HCT116 (cell line): ENCODE data around the gene PAPOLG.

Source experiments
- YY1 ChIP-seq: IDR thresholded peaks from 2 replicates; pipeline ENCODE4 v1.6.1; 2011; ENCODE audit warnings: low read length, low read depth, moderate library complexity, mild to moderate bottlenecking; ENCODE audit not compliant: insufficient replicate concordance; ENCODE audit errors: extremely low read depth
- ZNF274 ChIP-seq: fragments of 200-500 bp; sonication (Bioruptor generic); IDR thresholded peaks from 2 replicates; pipeline ENCODE4 v1.6.1; 2014; ENCODE audit warnings: mild to moderate bottlenecking, low read depth, low read length, inconsistent platforms
- TF ChIP-seq, protein P1 (sequence below), 3 experiments: fragments of 200-600 bp in 1 of 3; sonication (generic) in 1 of 3; IDR thresholded peaks in 2 of 3; conservative IDR thresholded peaks in 1 of 3; 2 replicates each; pipeline ENCODE4 v1.5.1; 2012 to 2017; ENCODE audit warnings: low read depth in 2 of 3, low read length in 2 of 3, antibody characterized with exemption in 1 of 3, borderline replicate concordance in 1 of 3, control low read depth in 1 of 3, mild to moderate bottlenecking in 1 of 3, mixed read lengths in 1 of 3, mixed run types in 1 of 3, moderate library complexity in 1 of 3; ENCODE audit not compliant: insufficient read depth in 1 of 3

- TF ChIP-seq, protein P1, sequence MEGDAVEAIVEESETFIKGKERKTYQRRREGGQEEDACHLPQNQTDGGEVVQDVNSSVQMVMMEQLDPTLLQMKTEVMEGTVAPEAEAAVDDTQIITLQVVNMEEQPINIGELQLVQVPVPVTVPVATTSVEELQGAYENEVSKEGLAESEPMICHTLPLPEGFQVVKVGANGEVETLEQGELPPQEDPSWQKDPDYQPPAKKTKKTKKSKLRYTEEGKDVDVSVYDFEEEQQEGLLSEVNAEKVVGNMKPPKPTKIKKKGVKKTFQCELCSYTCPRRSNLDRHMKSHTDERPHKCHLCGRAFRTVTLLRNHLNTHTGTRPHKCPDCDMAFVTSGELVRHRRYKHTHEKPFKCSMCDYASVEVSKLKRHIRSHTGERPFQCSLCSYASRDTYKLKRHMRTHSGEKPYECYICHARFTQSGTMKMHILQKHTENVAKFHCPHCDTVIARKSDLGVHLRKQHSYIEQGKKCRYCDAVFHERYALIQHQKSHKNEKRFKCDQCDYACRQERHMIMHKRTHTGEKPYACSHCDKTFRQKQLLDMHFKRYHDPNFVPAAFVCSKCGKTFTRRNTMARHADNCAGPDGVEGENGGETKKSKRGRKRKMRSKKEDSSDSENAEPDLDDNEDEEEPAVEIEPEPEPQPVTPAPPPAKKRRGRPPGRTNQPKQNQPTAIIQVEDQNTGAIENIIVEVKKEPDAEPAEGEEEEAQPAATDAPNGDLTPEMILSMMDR (IDR thresholded peaks at IDR 0.05 in 2 of 3, conservative IDR thresholded peaks at IDR 0.05 in 1 of 3; ENCODE audit: borderline replicate concordance in 1 of 3, insufficient read depth in 1 of 3, low read depth in 2 of 3, low read length in 2 of 3): no peak
- TF ChIP-seq ZNF274: no peak
- TF ChIP-seq YY1: no peak
Observed at GRCh38 chr2:60780721-60781120, 24.7 kb downstream of the PAPOLG start.
